Bronchial epithelial cell (primary cell): Measurements from ENCODE around the gene RFLNA. TPM values are rescaled to one million over a fixed set of nuclear protein-coding genes. Genes with fewer than 3 reads are reported as not detected.
A peak's percentile ranks its signal among the peaks of the same experiment; 100 is the strongest.

Experiments
- DNase-seq: peaks from one replicate; pipeline ENCODE4 v3.0.0-alpha.2; 2010; ENCODE audit warnings: low read depth
- FAIRE-seq: peaks from 2 replicates; lab custom pipeline; 2011; peaks lifted over from hg19 to GRCh38; lab: Jason Lieb, UNC
- H3K27me3 ChIP-seq: 2 replicates; pipeline ENCODE4 v1.5.1; 2011; ENCODE audit warnings: low read length; ENCODE audit not compliant: control insufficient read depth, insufficient read depth
- H3K36me3 ChIP-seq: 2 replicates; pipeline ENCODE4 v1.5.1; 2011; ENCODE audit warnings: low read length; ENCODE audit not compliant: control insufficient read depth, insufficient read depth
- H3K4me3 ChIP-seq: 2 replicates; pipeline ENCODE4 v1.5.1; 2011; ENCODE audit warnings: mild to moderate bottlenecking, low read depth, low read length, control low read depth
- total RNA-seq: library from RNA; depleted of rRNA; stranded (reverse); fragments of >200 nt; gene quantifications from 2 replicates; pipeline ENCODE4 v1.2.1, GENCODE V29; 2014
- TF ChIP-seq, protein P1 (sequence below): IDR thresholded peaks from 2 replicates; pipeline ENCODE4 v1.5.1; 2011; ENCODE audit warnings: mild to moderate bottlenecking, moderate library complexity, low read length, control low read depth, inconsistent platforms; ENCODE audit not compliant: insufficient read depth, severe bottlenecking

The RFLNA gene
- total RNA-seq, 1 donor from 2014 or later, result not detected

DNA sequence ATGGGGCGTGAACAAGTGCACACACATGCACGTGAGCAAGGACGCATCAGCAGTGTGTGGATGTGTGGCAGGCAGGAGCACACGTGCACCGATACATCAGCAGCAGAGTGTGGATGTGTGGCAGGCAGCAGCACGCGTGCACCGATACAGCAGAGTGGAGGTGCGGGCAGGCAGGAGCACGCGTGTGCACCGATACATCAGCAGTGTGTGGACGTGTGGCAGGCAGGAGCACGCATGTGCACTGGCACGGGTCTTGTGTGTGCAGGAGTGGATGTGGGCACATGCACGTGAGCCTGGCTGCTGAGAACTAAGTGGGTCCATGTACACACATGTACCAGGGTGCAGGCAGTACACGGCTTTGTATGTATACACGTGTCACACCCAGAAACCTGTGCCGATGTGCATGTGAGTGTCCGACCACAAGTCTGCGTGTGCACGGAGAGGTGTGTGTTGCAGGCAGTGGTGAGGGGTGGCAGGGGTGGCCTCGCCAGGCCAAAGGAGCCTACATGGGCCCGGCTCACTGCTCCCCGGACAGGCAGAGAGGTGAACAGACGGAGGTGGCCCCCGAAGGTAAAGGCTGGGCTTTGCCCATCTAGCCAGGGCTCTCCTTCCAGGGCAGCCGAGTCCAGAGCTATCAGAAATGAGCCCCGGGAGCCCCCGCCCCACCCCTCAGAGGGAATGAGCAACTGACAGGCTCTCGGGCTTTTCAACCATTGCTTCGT, 53.9 kb downstream of the RFLNA start:
- no peaks in the 10 kb centered on the region for H3K27me3 ChIP-seq
- DNase-seq (no peak), FAIRE-seq (peak; percentile 7)
- TF ChIP-seq, protein P1, sequence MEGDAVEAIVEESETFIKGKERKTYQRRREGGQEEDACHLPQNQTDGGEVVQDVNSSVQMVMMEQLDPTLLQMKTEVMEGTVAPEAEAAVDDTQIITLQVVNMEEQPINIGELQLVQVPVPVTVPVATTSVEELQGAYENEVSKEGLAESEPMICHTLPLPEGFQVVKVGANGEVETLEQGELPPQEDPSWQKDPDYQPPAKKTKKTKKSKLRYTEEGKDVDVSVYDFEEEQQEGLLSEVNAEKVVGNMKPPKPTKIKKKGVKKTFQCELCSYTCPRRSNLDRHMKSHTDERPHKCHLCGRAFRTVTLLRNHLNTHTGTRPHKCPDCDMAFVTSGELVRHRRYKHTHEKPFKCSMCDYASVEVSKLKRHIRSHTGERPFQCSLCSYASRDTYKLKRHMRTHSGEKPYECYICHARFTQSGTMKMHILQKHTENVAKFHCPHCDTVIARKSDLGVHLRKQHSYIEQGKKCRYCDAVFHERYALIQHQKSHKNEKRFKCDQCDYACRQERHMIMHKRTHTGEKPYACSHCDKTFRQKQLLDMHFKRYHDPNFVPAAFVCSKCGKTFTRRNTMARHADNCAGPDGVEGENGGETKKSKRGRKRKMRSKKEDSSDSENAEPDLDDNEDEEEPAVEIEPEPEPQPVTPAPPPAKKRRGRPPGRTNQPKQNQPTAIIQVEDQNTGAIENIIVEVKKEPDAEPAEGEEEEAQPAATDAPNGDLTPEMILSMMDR, result no peak
- no peak overlapping the region for H3K4me3 ChIP-seq
- peaks cover 41% of the 10 kb centered on the region for H3K36me3 ChIP-seq

DNA sequence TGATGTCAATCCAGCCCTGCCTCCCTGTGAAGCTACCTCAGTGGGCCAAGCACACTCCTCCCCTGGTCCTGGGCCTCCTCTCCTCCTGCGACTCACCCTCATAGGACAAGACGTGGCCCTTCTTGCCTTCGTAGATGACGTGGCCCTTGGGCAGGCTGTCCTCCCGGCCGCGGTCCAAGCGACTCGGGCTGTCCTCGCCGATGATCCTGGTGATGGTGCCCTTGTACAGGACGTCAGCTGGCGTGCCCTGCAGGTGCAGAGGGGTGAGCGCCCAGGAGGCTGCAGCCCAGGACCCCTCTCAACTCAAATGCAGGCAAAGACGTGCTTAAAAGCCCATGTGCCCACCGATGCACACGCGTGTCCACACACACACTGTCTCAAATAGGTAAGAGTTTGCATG, 55.6 kb downstream of the RFLNA start:
- TF ChIP-seq, protein P1, result no peak
- Histone ChIP-seq H3K4me3 (no peak overlapping the region), H3K36me3 (peaks cover 41% of the 10 kb centered on the region), H3K27me3 (no peaks in the 10 kb centered on the region)
- FAIRE-seq (no peak), DNase-seq (no peak)

DNA sequence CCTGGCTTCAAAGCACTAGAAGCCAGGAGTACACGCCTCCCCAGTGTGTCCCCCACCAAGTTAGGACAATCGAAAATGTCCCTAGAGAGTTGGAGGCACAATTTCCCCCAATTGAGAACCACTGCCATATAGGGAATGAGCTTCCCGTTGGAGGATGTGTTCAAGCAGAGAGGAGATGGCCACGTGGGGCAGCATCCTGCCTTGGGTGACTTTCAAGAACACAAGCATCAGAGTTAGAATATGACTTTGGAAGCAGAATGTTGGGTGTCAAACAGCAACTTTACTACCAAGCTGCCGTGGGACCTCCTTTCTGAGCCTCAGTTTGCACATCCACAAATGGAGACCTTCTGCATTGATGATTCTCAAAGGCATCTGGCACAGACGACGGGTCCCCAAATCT, 56.5 kb downstream of the RFLNA start:
- TF ChIP-seq, protein P1, result no peak
- Histone ChIP-seq H3K36me3 (peaks cover 44% of the 10 kb centered on the region), H3K27me3 (no peaks in the 10 kb centered on the region), H3K4me3 (no peak overlapping the region)
- FAIRE-seq (peak; percentile 77), DNase-seq (no peak)

DNA sequence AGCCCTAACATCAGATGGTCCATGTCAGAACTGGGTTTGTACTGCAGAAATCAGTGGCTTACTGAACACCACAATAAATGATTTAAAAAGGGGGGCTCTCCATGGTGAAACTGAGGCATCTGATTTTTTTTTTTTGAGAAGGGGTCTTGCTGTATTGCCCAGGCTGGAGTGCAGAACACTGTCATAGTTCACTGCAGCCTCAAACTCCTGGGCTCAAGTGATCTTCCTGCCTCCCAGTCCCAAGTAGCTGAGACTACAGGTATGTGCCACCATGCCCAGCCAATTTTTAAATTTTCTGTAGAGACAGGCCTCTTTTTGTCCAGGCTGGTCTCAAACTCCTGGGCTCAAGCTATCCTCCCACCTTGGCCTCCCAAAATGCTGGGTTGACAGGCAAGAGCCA, 57.4 kb downstream of the RFLNA start:
- DNase-seq, result no peak
- TF ChIP-seq, protein P1, result no peak
- no peak for FAIRE-seq
- Histone ChIP-seq H3K27me3 (no peaks in the 10 kb centered on the region), H3K36me3 (peaks cover 46% of the 10 kb centered on the region), H3K4me3 (no peak overlapping the region)

DNA sequence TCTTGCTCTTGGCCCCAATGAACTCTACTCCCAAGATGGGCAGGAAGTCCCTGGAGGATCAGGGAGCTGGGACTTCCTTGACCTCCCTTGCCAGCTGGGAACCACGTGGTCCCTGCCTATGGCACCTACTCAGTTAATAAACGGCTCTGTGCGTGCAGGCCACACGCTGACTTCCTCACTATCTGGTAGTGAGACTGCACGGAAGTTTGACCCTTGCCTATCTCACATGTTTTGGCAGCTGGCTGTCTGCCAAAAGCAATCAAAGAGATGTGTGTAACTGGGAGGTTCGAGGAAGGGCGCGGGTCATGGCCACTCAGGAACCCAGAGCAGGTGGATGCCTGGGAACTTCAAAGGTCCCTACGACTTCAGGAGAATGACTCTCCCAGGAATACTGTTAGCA, 57.9 kb downstream of the RFLNA start:
- H3K36me3 ChIP-seq, result peaks cover 40% of the 10 kb centered on the region
- FAIRE-seq, result no peak
- H3K4me3 ChIP-seq, result no peak overlapping the region
- TF ChIP-seq, protein P1, result no peak
- H3K27me3 ChIP-seq, result no peaks in the 10 kb centered on the region
- DNase-seq, result peak; percentile 4

DNA sequence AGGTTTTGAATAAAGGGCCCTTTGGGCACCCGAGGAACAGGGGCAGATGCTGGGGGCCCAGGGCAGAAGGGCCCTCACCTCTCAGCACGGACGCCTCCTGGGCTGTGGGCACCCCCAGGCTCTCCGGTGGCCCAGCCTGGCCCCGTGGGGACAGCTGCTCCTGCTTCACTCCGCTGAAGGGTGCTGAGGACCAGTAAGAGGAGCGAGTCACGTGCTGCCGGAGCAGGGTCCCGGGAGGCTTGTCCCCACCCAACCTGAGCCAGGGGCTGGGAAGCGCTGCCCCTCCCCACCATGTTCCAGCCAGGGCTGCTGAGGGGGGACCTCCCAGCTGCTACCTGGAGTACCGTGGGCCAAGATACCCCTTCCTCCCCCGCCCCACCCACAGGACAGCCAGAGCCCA, 59.5 kb downstream of the RFLNA start:
- H3K36me3 ChIP-seq, result peaks cover 47% of the 10 kb centered on the region
- no peak for FAIRE-seq

More for the DNA sequence above, 59.5 kb downstream of the RFLNA start:
- no peak overlapping the region for H3K4me3 ChIP-seq
- DNase-seq, result no peak
- TF ChIP-seq, protein P1, result no peak
- H3K27me3 ChIP-seq, result no peaks in the 10 kb centered on the region
